A673 (cell line): ENCODE measurements around the gene ZMIZ2.

Experiments used
- EZH2 ChIP-seq: fragments of 200-600 bp; sonication (generic); IDR thresholded peaks from 2 replicates; pipeline ENCODE4 v1.6.1; 2017; ENCODE audit warnings: borderline replicate concordance, low read depth, mild to moderate bottlenecking, mixed read lengths, antibody characterized with exemption, low read length; ENCODE audit not compliant: poor library complexity, severe bottlenecking
- TF ChIP-seq, protein P1 (sequence below): fragments of 300-800, 200-600 bp; sonication (generic); conservative IDR thresholded peaks from 2 replicates; pipeline ENCODE4 v1.5.1; 2017; ENCODE audit warnings: low read depth, mild to moderate bottlenecking, antibody characterized with exemption, low read length, moderate library complexity, mixed read lengths

DNA sequence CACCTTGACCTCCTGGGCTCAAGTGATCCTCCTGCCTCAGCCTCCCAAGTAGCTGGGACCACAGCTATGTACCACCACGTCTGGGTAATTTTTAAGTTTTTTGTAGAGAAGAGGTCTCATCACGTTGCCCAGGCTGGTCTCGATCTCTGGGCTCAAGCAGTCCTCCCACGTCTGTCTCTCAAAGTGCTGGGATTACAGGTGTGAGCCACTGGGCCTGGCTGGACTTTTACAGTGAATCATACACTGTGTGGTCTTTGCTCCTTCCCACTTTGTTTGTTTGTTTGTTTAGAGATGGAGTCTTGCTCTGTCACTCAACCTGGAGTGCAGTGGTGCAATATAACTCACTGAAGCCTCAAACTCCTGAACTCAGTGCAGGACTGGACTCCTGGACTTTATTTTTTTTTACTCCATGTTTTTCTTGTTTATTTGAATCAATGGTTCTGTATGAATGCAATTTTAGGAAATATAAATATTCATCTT lies 60.3 kb downstream of the ZMIZ2 start:
- TF ChIP-seq, protein P1, sequence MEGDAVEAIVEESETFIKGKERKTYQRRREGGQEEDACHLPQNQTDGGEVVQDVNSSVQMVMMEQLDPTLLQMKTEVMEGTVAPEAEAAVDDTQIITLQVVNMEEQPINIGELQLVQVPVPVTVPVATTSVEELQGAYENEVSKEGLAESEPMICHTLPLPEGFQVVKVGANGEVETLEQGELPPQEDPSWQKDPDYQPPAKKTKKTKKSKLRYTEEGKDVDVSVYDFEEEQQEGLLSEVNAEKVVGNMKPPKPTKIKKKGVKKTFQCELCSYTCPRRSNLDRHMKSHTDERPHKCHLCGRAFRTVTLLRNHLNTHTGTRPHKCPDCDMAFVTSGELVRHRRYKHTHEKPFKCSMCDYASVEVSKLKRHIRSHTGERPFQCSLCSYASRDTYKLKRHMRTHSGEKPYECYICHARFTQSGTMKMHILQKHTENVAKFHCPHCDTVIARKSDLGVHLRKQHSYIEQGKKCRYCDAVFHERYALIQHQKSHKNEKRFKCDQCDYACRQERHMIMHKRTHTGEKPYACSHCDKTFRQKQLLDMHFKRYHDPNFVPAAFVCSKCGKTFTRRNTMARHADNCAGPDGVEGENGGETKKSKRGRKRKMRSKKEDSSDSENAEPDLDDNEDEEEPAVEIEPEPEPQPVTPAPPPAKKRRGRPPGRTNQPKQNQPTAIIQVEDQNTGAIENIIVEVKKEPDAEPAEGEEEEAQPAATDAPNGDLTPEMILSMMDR: no peak
- no peak for TF ChIP-seq EZH2
